NCI-H1694 treated with DMSO at 0.1 percent for 48 hours (cell line): ENCODE results near the gene BEND6.

ENCODE experiments used
- DNase-seq: peaks from one replicate; lab custom pipeline; 2025; lab: John Stamatoyannopoulos, UW

The BEND6 gene

GRCh38 chr6:56954403-56955170 is at the start of gene BEND6:
Gene BEND6, plus strand, starts transcription at chr6:56955107. Its CDS starts 26,704 bp downstream, at chr6:56981811.
- DNase-seq = no peak

- DNase-seq = no peak
Measured at GRCh38 chr6:56905378-56905777, 49.5 kb upstream of the BEND6 start.

GRCh38 chr6:56906752-56907151 is 48.2 kb upstream of the BEND6 start:
- no peak for DNase-seq

- DNase-seq = no peak
Measured at GRCh38 chr6:56909115-56909907, 45.6 kb upstream of the BEND6 start.

GRCh38 chr6:56911847-56912246 is 43.1 kb upstream of the BEND6 start:
- no peak for DNase-seq

- peak; percentile 81 for DNase-seq
Measured at GRCh38 chr6:56913285-56914074, 41.4 kb upstream of the BEND6 start.

GRCh38 chr6:56914798-56915658 is 39.9 kb upstream of the BEND6 start:
- DNase-seq = peak; percentile 79

- DNase-seq = no peak
Measured at GRCh38 chr6:56915832-56916231, 39.1 kb upstream of the BEND6 start.

GRCh38 chr6:56916849-56917551 is 37.9 kb upstream of the BEND6 start:
- DNase-seq = no peak

- DNase-seq = no peak
Measured at GRCh38 chr6:56922645-56923044, 32.3 kb upstream of the BEND6 start.

GRCh38 chr6:56923565-56923964 is 31.3 kb upstream of the BEND6 start:
- DNase-seq = no peak

GRCh38 chr6:56927538-56928453 is 27.1 kb upstream of the BEND6 start:
- DNase-seq = no peak

GRCh38 chr6:56930846-56931245 is 24.1 kb upstream of the BEND6 start:
- DNase-seq = no peak

- no peak for DNase-seq
Measured at GRCh38 chr6:56932910-56933477, 21.9 kb upstream of the BEND6 start.

GRCh38 chr6:56933650-56934049 is 21.3 kb upstream of the BEND6 start:
- no peak for DNase-seq

- no peak for DNase-seq
Measured at GRCh38 chr6:56934876-56935275, 20.0 kb upstream of the BEND6 start.

- DNase-seq = no peak
Measured at GRCh38 chr6:56936466-56936865, 18.4 kb upstream of the BEND6 start.

- no peak for DNase-seq
Measured at GRCh38 chr6:56938649-56939191, 16.2 kb upstream of the BEND6 start.

- no peak for DNase-seq
Measured at GRCh38 chr6:56940463-56940862, 14.4 kb upstream of the BEND6 start.
